HFFc6 (cell line): ENCODE data around the gene TMEM63A. TPM values are rescaled to one million over a fixed set of nuclear protein-coding genes. Genes with fewer than 3 reads are reported as not detected.

Experiments used
- DNase-seq: peaks from one replicate; pipeline ENCODE4 v3.0.0-alpha.2; 2018
- H3K27ac Mint-ChIP-seq: 2 replicates; pipeline ENCODE4 v1.8.0; 2020; ENCODE audit warnings: mild to moderate bottlenecking, mixed read lengths
- H3K27me3 Mint-ChIP-seq: 2 replicates; pipeline ENCODE4 v1.8.0; 2021; ENCODE audit warnings: mild to moderate bottlenecking, moderate library complexity, mixed read lengths; ENCODE audit not compliant: insufficient read depth
- H3K36me3 Mint-ChIP-seq: 2 replicates; pipeline ENCODE4 v1.8.0; 2021; ENCODE audit warnings: low read depth, mixed read lengths
- H3K4me1 Mint-ChIP-seq: 2 replicates; pipeline ENCODE4 v1.8.0; 2020; ENCODE audit warnings: low read depth, mixed read lengths
- H3K4me3 Mint-ChIP-seq: 2 replicates; pipeline ENCODE4 v1.8.0; 2020; ENCODE audit warnings: mild to moderate bottlenecking, moderate library complexity, mixed read lengths
- H3K9me3 Mint-ChIP-seq: 2 replicates; pipeline ENCODE4 v1.8.0; 2020; ENCODE audit warnings: mild to moderate bottlenecking, mixed read lengths
- CTCF ChIP-seq: fragments of 200-600 bp; sonication (generic); IDR thresholded peaks from 2 replicates; pipeline ENCODE4 v1.5.0; 2021; ENCODE audit warnings: antibody characterized with exemption, mild to moderate bottlenecking
- total RNA-seq, 6 experiments: library from RNA; stranded (reverse); fragmentation: NEBNext Ultra II Directional; extraction: Animal tissue kit (Norgen Biotek cat#: 25700); gene quantifications; 2 replicates in 1 of 6; 3 replicates in 5 of 6; pipeline ENCODE4 v1.2.3, GENCODE V29; 2021

Gene TMEM63A
- total RNA-seq, 6 experiments from 2014 or later = 18.9 to 29.1 (median 22.0) TPM

- Mint-ChIP-seq H3K4me3 (no peak overlapping the region), H3K27me3 (peaks cover 4% of the 10 kb centered on the region), H3K36me3 (no peaks in the 10 kb centered on the region), H3K27ac (no peak overlapping the region), H3K9me3 (no peaks in the 10 kb centered on the region), H3K4me1 (no peaks in the 10 kb centered on the region)
- DNase-seq = no peak
- no peak for TF ChIP-seq CTCF
Observed at GRCh38 chr1:225896937-225897549, 14.9 kb upstream of the TMEM63A start.

- no peak overlapping the region for H3K4me3 Mint-ChIP-seq
- no peaks in the 10 kb centered on the region for H3K36me3 Mint-ChIP-seq
- no peak for DNase-seq
- no peaks in the 10 kb centered on the region for H3K4me1 Mint-ChIP-seq
- peaks cover 4% of the 10 kb centered on the region for H3K27me3 Mint-ChIP-seq
- H3K27ac Mint-ChIP-seq = no peak overlapping the region
- H3K9me3 Mint-ChIP-seq = no peaks in the 10 kb centered on the region
- TF ChIP-seq CTCF = no peak
Observed at GRCh38 chr1:225896494-225896893, 14.3 kb upstream of the TMEM63A start.

GRCh38 chr1:225892307-225892706 is 10.1 kb upstream of the TMEM63A start:
- no peak overlapping the region for H3K4me3 Mint-ChIP-seq
- H3K27ac Mint-ChIP-seq = no peak overlapping the region
- peaks cover under 1% of the 10 kb centered on the region for H3K27me3 Mint-ChIP-seq
- no peak for DNase-seq
- no peaks in the 10 kb centered on the region for H3K36me3 Mint-ChIP-seq
- TF ChIP-seq CTCF = no peak
- H3K9me3 Mint-ChIP-seq = no peaks in the 10 kb centered on the region
- no peaks in the 10 kb centered on the region; the same call in 1 of the 2 replicates for H3K4me1 Mint-ChIP-seq

- Mint-ChIP-seq H3K4me3 (no peak overlapping the region), H3K4me1 (no peaks in the 10 kb centered on the region; the same call in 1 of the 2 replicates), H3K9me3 (no peaks in the 10 kb centered on the region), H3K27me3 (no peaks in the 10 kb centered on the region; the same call in none of the 2 replicates), H3K27ac (no peak overlapping the region), H3K36me3 (no peaks in the 10 kb centered on the region)
- DNase-seq = no peak
- no peak for TF ChIP-seq CTCF
Observed at GRCh38 chr1:225891229-225891972, 9.2 kb upstream of the TMEM63A start.

GRCh38 chr1:225890346-225891228 is 8.4 kb upstream of the TMEM63A start:
- Mint-ChIP-seq H3K36me3 (no peaks in the 10 kb centered on the region), H3K27me3 (no peaks in the 10 kb centered on the region; the same call in none of the 2 replicates), H3K4me1 (no peaks in the 10 kb centered on the region; the same call in 1 of the 2 replicates), H3K9me3 (no peaks in the 10 kb centered on the region), H3K4me3 (no peak overlapping the region), H3K27ac (no peak overlapping the region)
- DNase-seq = no peak
- no peak for TF ChIP-seq CTCF
